ELF-1 (cell line): ENCODE results near the gene PCDH9.

ENCODE experiments used
- DNase-seq: peaks from one replicate; pipeline ENCODE4 v3.0.0-alpha.2; 2016; ENCODE audit warnings: low read depth, low spot score

Gene PCDH9

DNA sequence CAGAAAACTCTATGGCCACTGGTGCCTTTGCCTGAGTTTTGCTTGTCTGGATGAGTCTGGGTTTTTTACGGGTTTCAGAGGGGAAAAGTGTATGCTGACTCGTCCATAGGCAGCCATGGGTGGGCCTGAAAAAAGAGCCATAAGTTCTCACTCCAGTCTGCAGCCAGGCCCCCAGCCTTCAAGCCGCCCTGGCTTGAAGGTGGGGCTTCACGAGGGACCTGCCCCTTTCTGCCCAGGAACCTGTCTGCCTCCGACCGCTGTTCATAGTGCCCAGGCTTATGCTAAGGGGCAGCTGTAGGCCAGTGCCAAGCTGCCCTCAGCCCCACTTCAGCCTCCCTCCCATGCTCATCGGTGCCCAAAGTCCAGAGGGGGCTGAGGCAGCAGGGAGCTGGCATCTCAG, 385.2 kb downstream of the PCDH9 start:
- DNase-seq, result no peak

DNA sequence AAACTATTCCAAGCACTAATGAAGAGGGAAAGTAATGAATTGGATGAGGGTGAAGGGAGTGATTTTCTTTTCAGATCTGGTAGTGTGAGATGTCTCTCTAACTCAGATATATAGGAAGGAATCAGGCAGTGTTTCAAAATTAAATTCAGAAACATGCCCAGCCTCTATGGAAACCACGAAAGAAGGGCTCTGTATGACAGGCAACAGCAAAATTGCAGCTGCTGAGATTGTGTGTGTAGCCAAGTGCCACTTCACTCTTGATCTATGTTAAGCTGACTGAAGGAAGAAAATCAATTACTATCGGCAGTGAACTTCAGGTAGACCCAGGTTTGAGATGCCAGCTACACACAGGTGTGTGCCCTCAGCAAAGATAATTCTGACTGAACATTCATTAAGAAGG, 387.4 kb downstream of the PCDH9 start:
- DNase-seq, result no peak

DNA sequence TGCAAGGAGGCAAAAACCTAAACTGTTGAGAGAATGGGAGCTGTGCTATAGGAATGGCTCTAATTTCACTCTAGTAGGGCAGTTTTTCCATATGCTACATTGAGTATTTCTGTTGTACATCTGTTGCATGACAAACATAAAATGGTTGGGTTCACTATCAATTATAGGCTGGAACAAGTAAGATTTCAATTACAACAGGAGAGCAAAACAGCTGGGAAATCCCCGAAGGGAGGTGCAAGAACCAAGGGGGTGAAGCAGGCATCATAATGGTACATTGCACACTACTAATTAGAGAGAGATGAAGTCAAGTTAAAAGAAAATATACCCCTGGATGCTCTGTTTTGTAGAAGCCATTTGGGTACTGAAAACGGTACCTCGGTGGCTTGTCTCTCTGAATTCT, 389.5 kb downstream of the PCDH9 start:
- no peak for DNase-seq

DNA sequence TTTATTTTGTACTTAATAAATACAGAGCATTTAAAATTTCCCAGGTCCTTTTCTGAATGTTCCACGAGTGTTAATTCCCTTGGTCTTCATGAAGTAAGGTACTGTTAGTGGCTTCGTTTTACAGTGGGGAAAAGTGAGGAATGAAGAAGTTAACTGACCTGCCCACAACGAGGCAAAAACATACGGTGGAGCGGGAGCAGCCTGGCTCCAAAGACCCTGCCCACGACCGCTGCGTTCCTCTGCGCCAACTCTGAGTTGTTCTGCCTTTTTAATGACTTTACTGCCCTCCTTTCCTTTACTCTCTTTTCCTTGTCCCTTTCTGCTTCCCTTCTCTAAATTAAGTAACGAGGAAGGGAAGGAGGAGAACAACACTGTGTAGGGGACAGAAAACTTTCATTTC, 392.9 kb downstream of the PCDH9 start:
- DNase-seq, result no peak

DNA sequence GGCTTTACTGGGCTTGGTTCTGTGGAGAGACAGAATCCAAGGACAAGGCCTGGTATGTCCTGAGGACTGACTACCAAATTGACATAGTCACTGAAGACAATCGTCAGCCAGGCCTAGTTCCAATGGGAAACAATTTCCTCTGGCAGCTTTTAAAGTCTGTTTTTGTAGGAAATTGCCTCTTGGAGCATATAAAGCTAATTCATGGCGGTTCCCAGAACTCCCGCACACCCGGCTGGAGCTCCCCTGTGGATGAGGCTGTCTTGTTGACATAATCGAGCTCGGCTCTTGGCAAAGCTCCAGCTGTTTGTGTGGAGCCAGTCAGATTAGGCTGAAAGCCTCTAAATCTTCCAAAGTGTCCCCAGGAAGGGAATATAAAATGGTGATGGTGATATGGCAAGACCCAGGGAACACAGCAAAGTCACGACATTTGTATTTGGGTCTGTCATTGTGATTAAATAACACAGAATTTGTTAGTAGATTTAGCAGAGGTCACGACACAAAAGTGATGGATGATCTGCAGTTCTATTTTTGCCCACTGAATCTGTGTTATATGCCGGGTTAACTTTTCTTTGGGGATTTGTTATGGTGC, 395.0 kb downstream of the PCDH9 start:
- DNase-seq, result no peak

DNA sequence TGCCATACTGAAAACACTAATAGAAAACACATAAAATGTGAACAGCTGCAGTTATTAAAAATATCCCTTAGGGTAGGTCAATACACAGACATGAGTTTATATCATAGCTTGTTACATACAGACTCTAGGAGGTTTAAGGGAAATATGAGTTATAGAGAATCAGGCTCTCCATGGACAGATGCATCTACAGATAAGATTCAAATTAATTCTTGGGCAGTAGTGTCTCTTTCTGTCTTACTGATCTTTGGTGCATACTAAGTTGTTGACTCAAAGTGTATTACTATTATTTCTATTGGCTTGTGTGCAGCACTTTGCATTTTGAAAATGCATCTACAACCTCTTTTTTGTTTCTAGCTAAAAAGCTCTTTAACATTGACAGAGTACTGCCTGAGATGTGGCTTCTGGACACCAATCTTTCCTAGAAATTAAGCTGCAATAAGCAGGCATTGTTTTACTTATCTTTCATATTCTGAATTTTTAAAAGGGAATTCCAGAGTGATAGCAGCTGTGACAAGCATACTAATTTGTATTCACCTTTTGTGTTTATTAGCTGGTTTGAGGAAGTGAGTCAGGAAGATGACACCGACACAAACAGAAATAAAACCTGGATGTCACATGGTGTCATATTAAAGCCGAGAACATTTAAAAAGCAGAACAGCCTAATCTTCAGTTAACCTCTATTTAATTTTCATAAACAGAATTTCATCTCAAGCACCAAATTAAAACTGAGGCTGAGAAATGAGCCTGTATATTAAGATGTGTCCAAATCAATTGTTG, 399.0 kb downstream of the PCDH9 start:
- DNase-seq, result no peak

DNA sequence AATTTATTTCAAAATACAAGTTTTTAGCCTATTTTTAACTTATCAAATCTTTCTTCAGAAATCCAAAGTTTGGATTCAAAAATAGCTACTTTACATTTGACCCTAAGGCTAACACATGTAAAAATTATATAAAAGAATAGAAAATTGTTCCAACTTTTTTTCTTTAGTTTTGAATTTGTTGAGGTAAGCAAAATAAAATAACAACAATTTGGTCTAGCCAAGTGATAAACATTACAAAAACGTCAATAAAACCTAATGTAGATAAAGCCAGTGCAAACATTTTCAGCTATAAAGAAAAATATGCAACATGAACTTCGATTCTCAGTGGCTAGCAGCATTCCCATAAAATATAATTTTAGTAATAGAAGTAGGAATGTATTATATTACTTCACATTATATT, 400.3 kb downstream of the PCDH9 start:
- no peak for DNase-seq

DNA sequence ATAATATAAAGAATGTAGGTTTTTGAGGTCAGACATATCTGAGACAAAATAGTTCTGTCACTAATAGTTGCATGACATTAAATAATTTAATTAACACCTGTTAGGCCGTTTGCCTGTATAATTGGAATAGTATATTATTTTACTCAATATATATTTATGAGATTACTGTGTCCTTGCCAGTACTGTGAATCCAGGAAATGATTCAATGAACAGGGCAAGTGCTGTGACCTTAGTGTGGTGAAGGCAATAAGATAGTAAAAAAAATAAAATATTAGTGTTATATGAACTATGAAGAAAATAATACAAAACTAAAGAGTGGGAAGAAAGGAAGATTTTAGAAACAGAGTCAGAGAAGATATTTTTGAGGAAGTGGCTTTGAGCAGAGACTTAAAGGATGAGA, 403.7 kb downstream of the PCDH9 start:
- DNase-seq, result no peak

DNA sequence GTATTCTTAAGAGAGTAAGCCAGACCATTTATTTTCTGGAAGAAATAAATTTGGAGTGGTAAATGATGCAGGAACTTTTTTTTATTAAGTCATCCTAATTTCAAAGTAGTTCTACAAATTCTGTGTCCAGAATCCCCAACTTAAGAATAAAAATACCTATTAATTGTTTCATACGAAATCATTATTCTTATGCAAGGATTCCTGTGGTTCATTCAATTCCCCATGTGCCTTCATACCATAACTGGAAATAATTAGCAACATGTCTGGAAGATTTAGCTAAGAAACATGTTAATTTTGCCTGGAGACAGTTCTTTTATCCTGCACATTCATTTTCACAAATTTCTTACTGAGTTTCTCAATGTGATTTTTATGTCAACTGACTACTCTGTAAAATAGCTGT, 408.6 kb downstream of the PCDH9 start:
- no peak for DNase-seq

DNA sequence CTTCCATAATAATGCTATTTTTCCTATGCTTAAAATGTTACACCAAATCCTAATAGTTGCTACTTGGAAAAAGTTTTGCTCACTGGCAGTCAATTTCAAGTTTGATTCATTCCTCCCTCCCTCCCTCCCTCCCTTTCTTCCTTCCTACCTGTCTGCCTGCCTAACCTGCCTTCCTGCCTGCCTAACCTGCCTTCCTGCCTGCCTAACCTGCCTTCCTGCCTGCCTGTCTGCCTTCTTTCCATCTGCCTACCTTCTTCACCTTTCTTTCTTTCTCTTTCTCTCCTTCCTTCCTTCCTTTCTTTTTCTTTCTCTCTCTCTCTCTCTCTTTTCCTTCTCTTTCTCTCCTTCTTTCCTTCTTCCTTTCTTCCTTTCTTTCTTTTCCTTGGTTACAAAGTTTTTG, 418.7 kb downstream of the PCDH9 start:
- no peak for DNase-seq

DNA sequence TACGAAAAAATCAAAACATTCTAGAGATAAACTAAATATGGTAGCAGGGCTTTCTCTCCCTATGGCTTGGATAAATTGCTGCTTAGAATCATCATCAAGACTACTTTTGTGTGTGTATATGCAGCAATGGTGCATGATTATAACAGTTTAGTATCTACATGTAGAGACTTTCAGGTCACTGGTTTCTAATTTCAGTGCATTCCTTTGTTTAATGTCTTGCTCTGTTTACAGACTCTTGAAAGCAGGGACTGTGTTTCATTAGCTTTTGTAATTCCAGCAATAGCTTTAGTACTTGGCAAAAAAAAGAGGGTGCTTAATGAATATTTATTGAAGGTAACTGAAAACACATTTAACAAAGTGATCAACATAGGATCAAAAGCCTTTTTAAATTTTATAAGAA, 420.7 kb downstream of the PCDH9 start:
- no peak for DNase-seq

DNA sequence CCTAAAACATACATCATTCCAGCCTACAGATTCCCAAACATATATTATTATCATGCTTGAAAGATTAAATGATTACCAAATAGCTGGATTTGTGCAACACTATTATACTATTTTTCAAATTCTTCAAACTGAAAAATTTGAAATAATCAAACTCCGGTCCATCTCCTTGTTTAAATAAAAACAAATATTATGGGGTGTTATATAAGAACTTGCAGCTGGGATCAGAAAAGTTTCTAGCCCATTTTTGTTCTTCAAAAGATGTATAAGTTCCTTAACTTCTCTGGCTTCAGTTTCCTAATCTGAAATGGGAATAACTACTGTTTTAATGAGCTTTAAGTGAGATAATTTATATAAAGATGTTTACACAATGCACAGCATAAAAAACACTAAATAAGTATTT, 422.9 kb downstream of the PCDH9 start:
- no peak for DNase-seq

DNA sequence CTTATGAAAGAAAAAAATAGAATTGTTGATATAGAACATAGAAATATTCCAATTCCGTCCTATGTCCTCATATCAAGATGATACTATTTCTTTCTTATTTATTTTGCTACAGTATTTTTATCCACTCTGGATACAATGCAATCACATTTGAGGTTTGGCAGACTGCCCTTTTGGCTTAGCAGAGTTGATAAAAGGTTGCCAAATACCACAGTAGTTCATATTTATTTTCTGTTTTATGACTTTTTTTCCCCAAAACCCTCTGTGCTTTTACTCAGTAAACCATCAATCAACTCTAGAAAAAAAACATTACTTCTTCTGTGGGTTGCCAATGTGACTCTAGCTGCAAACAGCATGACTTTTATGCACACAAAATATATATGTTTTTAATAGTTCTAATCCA, 424.5 kb downstream of the PCDH9 start:
- DNase-seq, result no peak

DNA sequence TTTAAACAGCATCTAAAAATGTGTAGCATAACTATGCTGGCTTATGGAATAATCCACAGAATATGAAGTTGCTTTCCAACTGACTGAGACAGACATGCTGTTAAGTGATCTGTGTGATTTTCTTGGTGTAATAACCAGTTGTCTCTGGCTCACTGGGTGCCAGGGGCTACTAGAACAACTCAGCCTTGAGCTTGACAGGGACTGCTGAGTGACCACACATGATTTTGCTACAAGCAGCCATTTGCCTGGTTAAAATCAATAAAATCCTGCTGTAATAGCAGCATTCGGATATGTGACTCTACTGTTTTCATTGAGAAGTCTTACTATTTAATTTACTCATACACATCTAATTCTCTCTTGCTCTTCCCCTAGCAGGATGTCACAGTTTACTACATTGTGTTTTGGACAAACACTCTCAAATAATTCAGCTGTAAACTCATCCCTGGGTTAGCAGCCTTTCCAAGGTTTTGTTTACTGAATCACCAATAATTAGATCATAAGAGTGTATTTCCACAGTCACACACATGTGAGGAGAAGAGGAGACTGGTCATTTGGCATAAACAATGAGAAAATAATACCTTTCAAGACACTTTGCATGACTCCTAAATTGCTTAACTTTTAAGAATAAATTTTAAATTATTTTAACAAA, 426.2 kb downstream of the PCDH9 start:
- no peak for DNase-seq

DNA sequence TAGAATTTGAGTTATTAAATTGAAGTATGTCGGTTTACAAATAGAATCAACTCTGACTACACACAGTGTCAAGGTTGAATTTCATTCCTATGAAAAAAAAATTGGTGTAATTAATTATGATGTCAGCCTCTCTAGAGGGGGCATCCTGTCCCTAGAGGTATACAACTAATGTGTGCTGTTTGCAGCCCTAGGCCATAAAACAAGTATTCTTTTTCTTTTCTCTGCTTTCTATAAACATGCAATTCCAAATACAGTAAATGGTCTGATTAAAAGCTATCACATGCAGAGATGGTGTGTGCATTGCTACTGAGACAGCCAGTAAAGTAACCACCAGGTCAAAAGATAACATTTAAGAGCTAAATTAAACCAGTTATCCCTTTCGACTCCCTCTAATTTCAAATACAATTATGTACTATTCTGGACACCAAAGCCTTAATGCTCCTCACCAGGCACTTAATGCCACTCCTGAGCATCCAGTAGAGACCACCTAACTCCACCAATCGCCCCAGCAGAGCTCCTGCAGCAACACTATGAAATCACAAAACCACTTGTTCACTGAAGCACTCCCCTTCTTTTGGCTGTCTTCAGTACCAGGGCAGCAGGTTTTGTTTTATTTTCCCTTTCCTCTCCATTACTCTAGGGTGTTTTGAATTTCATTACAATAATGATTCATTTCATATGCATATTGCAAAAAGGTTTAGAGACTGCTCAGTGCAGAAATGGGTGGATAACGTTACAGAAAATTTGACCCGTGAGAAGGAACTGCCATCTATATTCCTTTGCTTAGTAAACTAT, 426.9 kb downstream of the PCDH9 start:
- DNase-seq, result no peak

DNA sequence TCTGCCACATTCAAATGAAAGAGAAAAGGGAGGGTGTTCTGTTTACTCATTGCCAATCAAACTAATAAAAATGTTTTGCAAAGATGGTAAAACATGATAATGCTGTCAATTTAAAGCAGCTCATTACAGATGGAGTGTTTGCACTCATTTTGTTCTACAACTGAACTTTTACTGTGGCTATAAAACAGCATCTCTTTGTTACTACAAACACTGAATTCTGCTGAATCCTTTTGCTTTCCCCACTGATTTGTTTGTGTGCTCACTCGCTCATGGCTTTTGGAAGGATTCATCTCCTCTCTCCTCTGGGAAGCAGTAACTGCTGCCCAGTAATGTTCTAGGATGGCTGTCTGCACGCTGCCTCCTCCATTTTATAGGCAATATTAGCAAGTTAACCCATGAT, 434.5 kb downstream of the PCDH9 start:
- no peak for DNase-seq

DNA sequence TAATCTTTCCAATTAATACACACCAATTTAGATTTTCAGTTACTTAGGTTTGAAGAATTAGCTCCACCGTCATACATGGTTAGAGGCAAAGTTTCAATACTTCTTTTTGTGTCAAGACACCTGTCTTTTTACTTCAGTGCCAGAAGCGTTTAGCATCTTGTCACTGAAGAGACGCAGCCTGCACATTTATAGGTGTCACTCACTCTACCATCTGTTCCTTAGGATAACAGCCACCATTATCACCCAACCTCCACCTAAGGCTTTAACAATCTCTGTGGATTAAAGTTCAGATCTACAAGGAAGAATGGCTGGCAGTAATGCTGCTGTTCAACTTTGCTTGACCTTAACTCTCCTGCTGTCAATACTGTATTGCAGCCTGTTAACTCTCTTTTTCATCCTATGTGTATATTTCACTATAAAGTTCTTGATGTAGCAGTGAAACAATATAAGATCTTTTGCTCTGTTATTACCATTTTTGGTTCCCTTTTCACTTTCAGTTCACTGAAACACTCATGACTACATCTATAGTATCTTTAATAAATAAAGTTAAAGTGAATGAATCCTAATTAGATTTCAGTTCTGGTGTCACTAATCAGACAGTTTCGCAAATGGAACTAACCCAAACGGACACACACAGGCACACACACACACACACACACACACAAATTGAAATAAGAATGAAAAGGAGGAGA, 435.6 kb downstream of the PCDH9 start:
- no peak for DNase-seq

DNA sequence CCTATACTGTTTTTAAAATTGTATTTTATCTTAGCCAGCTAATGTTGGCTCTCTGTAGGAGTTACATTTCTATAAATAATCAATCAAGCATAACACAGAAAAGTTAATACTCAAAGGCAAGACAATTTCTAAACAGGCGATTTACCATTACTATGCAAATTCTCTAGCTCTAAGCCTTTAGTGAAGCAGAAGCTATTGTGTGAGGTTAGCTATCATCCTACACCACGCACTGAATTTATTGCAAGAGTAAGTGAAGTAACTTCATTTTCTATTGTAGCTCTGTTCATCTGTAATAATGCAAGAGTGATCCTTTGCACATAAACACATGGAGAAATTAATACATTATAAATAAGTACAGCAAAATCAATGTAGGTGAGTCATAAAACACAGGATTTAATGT, 439.3 kb downstream of the PCDH9 start:
- no peak for DNase-seq

DNA sequence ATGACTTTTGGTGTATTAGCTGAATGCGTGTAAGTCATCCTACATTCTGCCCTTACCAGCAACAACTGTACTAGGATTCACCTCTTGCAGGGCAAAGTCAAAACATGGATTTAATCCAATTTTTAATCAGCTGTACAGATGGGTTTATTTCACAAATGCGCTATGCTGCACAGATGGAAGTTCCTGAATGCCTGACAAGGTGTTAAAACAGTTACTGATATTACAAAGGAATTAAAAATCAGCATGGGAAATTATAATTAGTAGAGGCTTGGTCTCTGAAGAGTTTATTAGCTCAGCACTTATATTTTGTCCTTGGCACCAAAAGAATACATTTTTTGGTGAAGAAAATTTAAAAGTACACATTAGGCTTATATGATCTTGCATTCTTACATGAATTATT, 448.9 kb downstream of the PCDH9 start:
- DNase-seq, result no peak

DNA sequence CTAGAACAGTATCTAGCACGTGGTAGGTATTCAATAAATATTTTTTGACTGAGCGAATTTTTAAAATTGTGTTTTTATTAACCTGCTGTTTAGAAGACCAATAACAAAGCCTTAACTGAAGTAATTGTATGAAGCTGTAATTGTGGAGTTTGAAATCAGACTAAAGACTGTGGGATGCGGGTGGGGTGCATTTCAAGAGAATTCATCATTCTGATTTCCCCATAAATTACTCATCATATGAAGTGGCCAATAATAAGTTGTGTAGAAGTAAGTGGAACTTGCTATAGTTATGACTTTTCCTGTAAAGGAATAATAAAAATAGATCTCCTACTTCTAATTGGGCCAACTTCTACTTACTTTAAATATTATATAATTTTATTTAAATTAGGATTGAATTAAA, 449.3 kb downstream of the PCDH9 start:
- no peak for DNase-seq

DNA sequence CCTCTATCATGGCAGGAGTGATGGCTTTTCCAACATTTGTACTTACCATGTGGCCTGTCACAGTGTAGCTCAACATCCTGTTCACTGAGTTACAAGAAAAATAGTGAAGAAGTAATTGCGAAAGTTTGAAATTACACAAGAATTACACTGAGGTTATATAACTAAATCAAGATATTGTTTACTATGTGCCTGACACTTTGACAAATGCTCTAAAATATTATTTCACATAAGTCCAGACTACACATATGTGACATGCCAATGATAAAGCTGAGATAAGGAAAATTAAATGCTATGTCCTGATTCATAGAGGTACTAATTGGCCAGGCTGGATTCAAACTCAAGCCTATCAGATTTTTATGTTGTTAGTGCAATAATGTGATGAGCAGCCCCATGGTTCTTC, 451.7 kb downstream of the PCDH9 start:
- no peak for DNase-seq

DNA sequence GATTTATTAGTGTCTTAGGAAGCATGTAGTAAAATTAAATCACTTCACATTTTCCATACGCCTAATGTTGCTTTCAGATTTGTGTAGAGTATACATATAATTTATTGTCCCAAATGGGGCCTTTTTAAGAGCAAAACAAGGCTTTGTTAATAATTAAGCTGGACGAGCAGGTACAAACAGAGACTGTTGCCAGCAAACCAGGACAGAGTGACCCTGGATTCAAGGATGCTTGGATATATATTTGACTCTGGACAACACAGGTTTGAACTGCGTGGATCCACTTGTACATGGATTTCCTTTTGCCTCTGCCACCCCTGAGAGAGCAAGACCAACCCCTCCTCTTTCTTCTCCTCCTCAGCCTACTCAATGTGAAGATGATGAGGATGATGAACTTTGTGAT, 454.9 kb downstream of the PCDH9 start:
- no peak for DNase-seq
